HG02840 (cell line): ENCODE data around the gene RNF112.
"Not testable (repeated sequence)": the region's sequence is repeated elsewhere in the genome, so short reads cannot be mapped to it uniquely, and the experiment has no call there.

Source experiments
- ATAC-seq: cut with Tn5 transposase; IDR thresholded peaks from one replicate; pipeline ENCODE4 v1.9.1; 2021; ENCODE audit warnings: mild to moderate bottlenecking, moderate library complexity, moderate number of reproducible peaks; ENCODE audit not compliant: unreplicated experiment, low FRiP score

RNF112 gene

DNA sequence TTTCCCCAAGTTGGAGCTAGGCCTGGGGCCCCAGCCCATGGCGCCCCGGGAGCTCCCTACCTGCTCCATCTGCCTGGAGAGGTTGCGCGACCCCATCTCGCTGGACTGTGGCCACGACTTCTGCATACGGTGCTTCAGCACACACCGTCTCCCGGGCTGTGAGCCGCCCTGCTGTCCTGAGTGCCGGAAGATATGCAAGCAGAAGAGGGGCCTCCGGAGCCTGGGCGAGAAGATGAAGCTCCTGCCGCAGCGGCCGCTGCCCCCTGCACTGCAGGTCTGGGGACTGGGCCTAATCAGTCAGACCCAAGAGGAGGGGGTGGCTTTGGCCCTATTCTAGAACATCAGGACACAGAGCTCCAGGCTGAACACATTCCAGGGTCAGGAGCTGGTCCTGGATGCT is 1.5 kb downstream of the RNF112 start:
- ATAC-seq: no peak

DNA sequence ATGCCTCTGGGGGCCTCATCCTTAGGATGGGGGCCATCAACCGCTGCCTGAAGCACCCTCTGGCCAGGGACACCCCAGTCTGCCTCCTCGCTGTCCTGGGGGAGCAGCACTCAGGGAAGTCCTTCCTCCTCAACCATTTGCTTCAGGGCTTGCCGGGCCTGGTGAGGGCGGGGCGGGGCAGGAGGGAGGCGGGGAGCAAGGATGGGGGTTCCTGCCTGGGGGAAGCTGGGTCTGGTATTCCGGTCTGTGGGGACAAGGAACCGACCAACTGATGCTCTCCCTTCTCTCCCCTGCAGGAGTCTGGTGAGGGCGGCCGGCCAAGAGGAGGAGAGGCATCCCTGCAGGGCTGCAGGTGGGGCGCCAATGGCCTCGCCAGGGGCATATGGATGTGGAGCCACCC is 2.0 kb downstream of the RNF112 start:
- ATAC-seq: no peak

DNA sequence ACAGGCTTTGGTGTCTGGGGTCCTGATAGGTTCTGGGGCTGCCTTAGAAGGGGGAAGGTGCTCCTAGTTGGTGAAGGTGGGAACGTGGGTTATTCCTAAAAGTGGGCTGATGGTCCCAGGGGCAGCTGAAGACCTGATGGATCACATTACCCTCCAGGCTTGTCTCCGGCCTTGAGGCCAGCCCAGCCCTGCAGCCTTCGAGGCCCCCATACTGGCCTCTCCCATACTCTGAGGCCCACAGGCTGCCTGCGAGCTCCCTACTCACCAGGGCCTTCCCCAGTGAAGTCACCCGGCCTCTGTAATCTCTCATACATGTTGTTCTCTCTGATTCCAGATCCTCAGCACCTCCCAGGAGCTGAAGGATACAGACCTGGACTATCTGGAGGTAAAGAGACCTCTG is 2.7 kb downstream of the RNF112 start:
- no peak for ATAC-seq

DNA sequence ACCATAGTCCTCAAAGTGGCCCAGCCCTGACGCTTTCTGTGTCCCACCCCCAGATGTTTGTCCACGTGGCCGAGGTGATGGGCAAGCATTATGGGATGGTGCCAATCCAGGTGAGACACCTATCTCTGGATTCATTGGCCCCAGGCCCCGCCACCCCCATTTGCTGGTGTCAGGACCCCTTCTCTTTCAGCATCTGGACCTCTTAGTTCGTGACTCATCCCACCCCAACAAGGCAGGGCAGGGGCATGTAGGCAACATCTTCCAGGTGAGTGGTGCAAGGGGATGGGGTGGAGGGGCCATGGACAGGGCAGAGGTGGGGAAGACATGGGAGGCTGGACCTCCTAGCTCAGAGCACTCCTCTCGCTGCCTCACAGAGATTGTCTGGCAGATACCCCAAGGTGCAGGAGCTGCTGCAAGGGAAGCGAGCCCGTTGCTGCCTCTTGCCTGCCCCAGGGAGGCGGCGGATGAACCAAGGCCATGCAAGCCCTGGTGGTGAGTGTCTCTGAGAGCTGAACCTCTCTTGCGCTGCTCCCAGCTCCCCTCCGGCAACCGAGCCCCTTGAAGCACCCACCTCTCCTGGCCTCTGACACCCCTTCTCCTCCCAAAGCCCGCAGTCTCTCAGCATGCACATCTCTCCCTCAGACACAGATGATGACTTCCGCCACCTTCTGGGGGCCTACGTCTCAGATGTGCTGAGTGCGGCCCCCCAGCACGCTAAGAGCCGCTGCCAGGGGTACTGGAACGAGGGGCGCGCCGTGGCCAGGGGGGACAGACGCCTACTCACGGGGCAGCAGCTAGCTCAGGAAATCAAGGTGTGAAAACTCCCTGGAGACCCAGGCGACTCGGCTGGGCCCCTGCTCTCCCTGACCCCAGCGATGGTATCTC is 3.6 kb downstream of the RNF112 start:
- ATAC-seq: no peak

DNA sequence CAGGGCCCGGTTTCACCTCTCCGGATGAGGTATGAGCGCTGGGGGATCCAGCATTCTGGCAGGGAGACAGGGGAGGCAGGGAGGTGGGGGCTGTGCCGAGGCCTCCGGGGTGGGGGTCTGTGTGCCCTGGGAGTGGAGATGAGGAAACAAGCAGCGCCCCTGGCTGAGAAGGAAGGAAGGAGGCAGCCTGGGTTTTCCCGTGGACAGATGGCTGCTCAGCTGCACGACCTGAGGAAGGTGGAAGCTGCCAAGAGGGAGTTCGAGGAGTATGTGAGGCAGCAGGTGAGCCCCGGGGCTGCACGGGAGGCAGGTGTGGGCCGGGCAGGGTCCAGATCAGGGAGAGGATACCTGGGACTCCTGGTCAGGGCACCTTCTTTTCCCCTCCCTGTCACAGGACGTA is 4.3 kb downstream of the RNF112 start:
- no peak for ATAC-seq

DNA sequence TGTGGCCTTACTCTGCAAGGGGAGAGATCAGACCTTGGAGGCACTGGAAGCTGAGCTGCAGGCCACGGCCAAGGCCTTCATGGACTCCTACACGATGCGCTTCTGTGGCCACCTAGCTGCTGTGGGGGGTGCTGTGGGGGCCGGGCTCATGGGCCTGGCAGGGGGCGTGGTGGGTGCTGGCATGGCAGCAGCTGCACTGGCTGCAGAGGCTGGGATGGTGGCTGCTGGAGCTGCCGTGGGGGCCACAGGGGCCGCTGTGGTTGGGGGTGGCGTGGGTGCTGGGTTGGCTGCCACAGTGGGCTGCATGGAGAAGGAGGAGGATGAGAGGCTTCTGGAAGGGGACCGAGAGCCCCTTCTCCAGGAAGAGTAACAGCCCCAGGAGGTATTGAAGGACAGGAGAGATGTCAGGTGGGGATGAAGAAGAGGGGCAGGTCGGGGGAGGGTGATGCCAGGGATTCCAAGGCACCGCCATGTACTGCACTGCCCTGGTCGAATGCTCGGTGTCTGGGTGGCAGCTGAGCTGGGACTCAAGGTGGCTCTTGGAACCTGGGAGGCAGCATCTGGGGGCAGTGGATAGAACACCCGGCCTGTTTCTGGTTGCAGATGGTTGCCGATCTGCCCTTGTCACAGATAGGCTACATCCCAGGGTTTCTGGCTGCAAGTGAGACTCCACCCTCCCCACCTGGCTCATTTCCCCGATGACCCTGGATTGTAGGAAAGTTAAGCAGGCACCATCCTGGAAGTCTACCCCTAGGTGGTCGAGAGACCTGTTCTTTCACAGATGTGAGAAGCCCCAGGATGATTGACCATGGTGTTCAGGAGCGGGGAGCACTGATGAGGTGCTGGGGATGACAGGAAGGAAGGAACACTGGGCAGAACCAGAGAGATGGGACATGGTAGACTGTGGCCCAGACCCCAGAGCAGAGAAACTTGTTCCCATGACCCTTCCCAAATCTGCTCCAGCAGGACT is 5.1 kb downstream of the RNF112 start:
- ATAC-seq: no peak

DNA sequence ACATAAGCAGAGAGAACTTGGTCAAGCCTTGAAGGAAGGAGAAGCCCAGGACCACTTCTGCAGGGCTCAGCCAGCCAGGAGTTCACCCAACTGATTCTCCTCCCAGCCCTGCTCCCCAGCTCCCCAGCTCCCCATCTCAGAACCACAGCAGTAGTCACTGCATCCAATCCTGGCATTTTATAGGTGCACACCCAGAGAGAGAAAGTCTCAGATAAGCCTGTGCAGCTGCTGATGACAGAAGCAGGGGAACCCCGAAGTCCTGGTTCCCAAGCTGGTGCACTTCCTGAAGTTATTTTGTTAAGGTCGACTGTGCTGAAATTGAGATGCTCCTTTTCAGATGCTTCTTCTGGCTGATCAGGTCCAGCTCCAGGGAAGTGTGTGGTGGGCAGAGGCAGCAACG is 6.6 kb downstream of the RNF112 start:
- ATAC-seq: no peak

DNA sequence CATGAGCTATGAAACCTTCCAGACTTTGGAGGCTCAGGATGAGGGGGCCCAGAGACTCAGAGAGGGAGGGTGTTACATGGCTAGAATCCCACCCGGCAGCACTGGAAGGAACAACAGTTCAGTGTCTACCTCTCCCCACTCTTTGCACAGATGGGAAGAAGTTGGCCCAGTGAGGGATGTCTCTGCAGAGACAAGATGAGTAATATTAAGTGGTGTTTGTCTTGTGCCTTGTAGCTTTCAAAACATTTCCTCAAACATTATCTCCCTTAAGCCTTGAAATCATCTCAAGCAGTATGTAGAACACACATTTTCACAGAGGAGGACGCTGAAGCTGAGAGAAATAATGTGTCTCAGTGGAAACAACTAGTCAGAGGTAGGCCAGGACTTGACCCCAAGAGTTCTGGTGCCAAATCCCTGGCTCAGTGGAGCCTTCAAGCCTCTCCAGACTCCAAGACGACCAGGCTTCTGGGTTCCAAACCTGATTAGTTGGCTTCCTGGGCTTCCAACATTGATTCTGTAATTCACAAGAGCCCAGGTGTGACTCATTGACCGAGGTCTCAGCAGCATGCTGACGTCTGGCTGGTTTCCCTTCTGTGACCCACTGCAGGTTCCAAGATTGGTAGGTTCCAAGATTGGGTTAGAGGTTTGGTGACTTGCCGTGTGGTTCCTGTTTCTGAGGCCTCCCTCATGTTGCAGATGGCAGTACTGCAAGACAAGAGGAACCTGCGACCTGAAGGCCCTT is 7.4 kb downstream of the RNF112 start:
- no peak for ATAC-seq

DNA sequence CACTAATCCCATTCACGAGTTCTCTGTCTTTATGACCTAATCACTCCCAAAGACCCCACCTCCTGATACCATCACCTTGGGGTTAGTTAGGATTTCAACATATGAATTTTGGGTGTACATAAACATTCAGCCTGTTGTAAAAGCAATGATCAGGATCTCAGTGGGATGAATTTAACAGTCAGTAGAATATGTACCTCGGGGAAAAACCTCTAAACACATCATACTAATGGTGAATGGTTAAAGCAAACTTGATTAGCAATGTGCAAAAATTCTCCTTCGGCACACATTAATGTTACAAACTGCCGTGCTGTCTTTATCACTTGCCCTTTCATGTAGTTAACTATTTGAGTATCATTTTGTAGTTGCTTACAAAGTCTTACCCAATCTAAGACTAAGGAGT is 10.2 kb downstream of the RNF112 start:
- ATAC-seq: no peak

DNA sequence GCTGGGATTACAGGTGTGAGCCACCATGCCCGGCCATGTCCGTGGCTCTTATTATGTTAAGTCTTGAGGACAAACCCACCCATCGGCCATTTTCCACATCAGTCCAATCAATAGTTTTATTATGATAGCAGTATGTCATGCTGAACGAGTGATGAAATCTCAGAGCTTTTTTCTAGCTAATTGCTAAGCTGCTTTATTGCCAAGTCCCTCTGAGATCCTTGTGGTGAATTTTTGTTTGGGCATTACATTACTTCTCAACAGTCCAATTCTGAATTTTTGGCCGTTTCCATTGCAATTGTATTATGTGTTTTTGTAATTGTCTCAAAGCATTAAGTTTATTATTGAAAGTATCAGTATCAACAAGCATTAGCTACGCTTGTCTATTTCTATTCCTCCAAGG is 10.9 kb downstream of the RNF112 start:
- ATAC-seq: no peak

DNA sequence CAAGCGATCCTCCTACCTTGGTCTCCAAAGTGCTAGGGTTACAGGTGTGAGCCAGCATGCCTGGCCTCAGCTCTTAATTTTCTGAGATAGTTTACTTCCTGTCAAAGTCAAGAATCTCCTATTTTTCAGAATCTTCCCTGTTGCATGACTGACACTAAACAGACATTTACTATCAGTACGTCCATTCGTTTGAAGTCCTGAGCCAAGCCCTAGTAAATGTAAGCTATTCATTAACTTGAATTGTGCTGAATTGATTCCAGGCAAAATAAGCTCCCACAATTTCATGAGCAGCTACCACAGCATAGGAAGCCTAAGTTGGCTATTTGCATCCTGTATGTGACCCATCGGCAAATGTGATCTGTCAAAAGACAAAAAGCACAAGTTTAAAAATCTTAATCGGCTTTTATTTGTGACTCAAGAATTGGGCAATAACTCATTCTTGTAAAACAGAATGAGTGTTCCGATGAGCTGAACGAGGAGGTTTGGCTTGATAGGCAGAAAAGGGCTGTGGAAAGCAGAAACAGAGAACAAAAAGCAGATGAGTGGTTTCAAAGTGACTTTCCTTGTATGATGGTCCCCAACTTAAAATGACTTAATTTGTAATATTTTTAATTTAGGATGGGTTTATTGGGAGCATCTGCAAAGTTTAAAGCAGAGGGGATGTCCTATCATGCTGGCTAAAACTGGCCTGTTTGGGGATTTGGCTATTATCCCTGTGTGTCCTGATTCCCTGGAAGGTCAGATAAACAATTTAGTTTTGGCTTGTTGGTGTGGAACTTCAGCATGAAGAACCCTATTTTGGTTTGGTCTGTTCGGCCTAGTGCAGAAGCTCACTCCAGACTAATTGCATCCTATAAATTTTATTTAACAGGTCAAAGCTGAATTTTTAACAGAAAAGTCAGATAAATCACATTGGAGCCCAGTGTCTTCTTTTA is 14.2 kb downstream of the RNF112 start:
- ATAC-seq: no peak

DNA sequence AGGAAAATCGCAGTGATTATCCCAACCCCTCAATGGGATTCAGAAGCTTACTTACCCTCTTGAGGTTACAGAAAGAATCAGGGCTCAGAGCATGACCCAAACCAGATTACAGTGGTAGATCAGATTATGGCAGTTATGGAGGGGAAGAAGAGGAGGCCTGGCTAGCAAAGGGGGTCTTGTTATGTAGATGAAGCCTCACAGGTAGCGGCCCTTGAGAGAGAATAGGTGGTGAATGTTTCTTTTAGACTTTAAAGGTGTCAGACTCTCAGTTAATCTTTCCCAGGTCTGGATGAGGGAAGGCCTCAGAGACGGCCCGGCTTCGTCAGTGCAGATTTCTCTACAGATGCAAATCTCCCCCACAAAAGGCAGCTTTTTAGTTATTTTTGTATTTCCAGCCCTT is 15.6 kb downstream of the RNF112 start:
- ATAC-seq: no peak

DNA sequence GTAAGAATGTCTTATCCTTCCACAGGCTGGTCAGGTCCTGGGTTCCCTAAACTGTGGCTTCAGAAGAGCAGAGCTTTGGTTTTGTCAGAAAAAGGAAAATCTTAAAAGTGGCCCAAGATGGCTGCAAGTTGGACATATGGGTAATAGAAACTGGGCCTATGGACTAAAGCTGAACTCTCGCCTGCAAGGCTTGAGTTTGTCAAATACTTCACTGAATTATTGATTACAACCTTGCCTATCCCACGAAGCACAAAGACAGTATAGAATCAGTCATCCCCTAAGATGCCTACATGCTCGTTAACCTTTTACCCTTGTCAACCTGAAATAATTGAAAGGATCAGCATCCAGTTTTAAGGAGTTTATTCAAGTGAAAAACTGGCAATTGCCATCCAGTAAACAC is 20.7 kb downstream of the RNF112 start:
- no peak for ATAC-seq

DNA sequence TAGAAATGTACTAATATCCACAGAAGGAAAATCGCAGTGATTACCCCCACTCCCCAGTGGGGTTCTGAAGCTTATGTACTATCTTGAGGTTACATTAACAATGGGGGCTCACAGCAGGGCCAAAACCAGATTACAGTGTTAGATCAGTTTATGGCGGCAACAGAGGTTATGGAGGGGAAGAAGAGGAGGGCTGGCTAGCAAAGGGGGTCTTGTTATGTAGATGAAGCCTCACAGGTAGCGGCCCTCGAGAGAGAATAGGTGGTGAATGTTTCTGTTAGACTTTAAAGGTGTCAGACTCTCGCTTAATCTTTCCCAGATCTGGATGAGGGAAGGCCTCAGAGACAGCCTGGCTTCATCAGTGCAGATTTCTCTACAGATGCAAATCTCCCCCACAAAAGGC is 22.2 kb downstream of the RNF112 start:
- ATAC-seq: no peak

DNA sequence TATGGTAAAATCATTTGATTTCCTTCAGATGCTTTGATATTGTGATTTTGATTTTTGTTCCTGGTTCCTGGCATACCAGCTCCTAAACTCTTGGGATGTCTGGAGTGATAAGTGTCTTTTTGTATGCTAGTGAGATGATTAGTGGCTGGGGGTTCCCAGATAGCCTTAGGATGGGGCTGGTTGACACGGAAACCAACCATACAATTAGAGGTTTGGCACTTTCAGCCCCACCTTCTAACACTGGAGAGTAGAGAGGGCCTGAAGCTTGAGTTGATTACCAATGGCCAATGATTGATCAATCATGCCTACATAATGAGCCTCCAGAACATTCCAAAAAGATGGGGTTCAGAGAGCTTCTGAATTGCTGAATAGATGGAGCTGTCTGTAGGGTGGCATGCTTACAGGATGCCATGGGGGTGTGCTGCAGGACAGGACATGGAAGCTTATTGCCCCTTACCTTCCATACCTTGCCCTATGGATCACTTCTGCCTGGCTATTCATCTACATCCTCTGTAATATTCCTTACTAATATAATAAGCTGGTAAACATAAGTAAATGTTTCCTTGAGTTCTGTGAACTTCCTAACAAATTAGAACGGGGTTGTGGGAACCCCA is 22.8 kb downstream of the RNF112 start:
- ATAC-seq: no peak

DNA sequence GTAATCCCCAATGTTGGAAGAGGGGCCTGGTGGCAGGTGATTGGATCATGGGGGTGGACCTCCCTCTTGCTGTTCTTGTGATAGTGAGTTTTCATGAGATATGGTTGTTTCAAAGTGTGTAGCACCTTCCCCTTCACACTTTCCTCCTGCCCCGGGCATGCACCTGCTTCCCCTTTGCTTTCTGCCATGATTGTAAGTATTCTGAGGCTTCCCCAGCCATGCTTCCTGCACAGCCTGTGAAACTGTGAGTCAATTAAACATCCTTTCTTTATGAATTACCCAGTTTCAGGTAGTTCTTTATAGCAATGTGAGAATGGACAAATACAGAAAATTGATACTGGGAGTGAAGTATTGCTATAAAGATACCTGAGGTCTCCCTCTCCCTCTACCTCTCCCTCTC is 29.4 kb downstream of the RNF112 start:
- no peak for ATAC-seq

DNA sequence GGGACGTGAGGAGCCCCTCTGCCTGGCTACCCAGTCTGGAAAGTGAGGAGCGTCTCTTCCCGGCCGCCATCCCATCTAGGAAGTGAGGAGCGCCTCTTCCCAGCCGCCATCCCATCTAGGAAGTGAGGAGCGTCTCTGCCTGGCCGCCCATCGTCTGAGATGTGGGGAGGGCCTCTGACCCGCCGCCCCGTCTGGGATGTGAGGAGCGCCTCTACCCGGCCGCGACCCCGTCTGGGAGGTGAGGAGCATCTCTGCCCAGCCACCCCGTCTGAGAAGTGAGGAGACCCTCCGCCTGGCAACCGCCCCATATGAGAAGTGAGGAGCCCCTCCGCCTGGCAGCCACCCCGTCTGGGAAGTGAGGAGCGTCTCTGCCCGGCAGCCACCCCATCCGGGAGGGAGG is 30.3 kb downstream of the RNF112 start:
- not testable (repeated sequence) for ATAC-seq

DNA sequence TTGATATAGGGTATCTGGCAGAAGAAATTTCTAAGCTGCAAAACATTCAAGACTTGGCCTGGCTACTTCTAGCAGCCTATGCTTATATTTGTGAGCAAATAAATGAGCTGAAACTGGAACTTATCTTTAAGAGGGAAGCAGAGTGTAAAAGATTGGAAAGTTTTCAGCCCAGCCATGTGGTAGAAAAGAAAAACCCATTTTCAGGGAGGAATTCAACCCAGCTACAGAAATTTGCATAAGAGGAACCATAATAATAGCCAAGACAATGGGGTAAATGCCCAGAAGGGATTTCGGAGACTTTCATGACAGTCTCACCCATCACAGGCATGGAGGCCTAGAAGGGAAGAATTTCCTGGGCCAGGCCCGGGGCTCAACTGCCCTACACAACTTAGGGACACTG is 31.7 kb downstream of the RNF112 start:
- ATAC-seq: no peak

DNA sequence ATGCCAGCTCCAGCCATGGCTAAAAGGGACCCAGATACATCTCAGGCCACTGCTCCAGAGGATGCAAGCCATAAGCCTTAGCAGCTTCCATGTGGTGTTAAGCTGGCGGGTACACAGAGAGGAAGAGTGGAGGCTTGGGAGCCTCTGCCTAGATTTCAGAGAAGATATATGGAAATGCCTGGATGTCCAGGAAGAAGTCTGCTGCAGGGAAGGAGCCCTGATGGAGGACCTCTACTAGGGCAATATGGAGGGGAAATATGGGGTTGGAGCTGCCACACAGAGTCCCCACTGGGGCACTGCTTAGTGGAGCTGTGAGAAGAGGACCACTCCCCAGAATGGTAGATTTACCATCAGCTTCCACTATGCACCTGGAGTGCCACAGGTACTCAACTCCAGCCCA is 32.1 kb downstream of the RNF112 start:
- ATAC-seq: no peak
